ENCODE data around the gene TRIB2. TPM values are rescaled to one million over a fixed set of nuclear protein-coding genes. Genes with fewer than 3 reads are reported as not detected.

Gene TRIB2
- total and polyA plus RNA-seq, 2 of the 4 experiments (the other 2 are of a cell fraction): 12.0 to 12.7 TPM

DNA sequence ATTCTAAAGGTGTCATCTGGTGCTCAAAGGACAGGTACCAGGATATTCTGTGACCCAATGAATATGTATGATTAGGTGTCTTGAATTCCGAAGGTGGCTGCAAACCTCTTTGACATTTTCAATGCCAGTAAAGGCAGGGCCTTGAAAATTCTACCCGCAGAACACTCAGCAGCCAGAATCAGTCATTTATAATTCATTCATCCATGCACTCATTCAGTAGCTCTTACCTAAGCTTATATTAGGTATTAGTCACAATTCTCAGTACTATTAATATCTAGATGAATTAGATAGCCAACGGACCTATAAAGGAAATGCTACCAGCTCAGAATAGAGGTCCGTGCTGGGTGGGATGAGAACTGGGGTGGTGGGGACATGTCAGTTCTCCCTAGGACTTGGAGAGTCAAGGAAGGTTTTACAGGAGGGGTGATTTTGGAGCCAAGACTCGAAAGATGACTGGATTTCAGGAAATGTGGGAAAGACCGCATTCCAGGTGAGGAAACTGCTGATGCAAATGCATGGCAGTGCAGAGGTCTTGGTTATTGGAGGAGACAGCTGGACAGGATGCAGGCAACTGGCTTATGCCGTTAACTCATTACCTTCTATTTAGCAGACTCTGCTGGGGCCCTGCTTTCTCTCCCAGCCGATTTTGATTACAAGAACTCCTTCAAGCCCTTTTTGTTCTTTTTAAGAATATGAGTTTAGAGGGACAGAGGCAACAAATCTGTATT lies 7.2 kb downstream of the TRIB2 start:
- Histone ChIP-seq H4K5ac (ENCODE audit: low read depth, low read length) (no peak overlapping the region), H3K9ac (ENCODE audit: low read depth, low read length) (no peak overlapping the region), H3K9me1 (ENCODE audit: insufficient read depth, low read length) (peaks cover 12% of the 10 kb centered on the region), H2AK5ac (ENCODE audit: low read depth, low read length) (no peak overlapping the region), H3K4ac (ENCODE audit: low read depth, low read length) (no peak overlapping the region), H3K18ac (ENCODE audit: low read depth, low read length) (no peak overlapping the region), H2BK20ac (ENCODE audit: low read depth, low read length) (no peak overlapping the region), H3K4me2 (ENCODE audit: low read depth, low read length) (no peak overlapping the region), H3K79me1 (ENCODE audit: low read depth in 1 of 2, low read length in 2 of 2) (peaks cover 25 to 94% of the 10 kb centered on the region in 2 experiments), H4K91ac (ENCODE audit: insufficient read depth, low read depth, low read length) (no peak overlapping the region), H3K14ac (replicated peaks; ENCODE audit: low read depth, low read length) (no peak overlapping the region), H3K23ac (ENCODE audit: low read depth, low read length) (no peak overlapping the region), H3K36me3 (ENCODE audit: control insufficient read depth, insufficient read depth, low read length) (peaks cover 45% of the 10 kb centered on the region), H2BK120ac (ENCODE audit: low read depth, low read length) (no peak overlapping the region), H3K4me3 (ENCODE audit: insufficient read depth, low read depth, low read length) (no peak overlapping the region), H4K20me1 (ENCODE audit: insufficient read depth, low read length) (peaks cover 55% of the 10 kb centered on the region; the same call in 1 of the 2 replicates), H3K4me1 (ENCODE audit: control insufficient read depth, insufficient read depth, low read length) (peaks cover 7% of the 10 kb centered on the region), H4K8ac (ENCODE audit: low read depth in 2 of 2, low read length in 2 of 2) (no peak overlapping the region), H2BK5ac (ENCODE audit: low read depth, low read length, poor library complexity, severe bottlenecking) (no peak overlapping the region), H3K9me3 (ENCODE audit: control insufficient read depth, insufficient read depth, low read length) (no peaks in the 10 kb centered on the region), H2BK15ac (ENCODE audit: low read depth, low read length) (no peak overlapping the region), H2AFZ (replicated peaks; ENCODE audit: low read length, poor library complexity) (no peak overlapping the region), H2AK9ac (replicated peaks; ENCODE audit: low read depth, low read length, poor library complexity) (no peak overlapping the region), H3K27ac (ENCODE audit: insufficient read depth, low read length) (no peak overlapping the region), H3K56ac (ENCODE audit: extremely low read depth, insufficient read depth, low read length) (no peak overlapping the region), H3K27me3 (ENCODE audit: control insufficient read depth, insufficient read depth, low read length) (no peaks in the 10 kb centered on the region)
- ATAC-seq (ENCODE audit: low read depth) (no peak), DNase-seq (no peak)
- in situ Hi-C loops (cut with MboI; ENCODE audit: low sequenced_read_pairs): no loop called here
- WGBS, 2 experiments (ENCODE audit: extremely low coverage in 2 of 2, insufficient read length in 1 of 2): 90% methylated on average over 2 of the region's 8 CpGs; no CpG with 5 or more reads in 1 of the 2 experiments
- no peak for TF ChIP-seq RCOR1 (IDR thresholded peaks at IDR 0.05; ENCODE audit: insufficient replicate concordance, low read length)
- TF ChIP-seq, protein P1, sequence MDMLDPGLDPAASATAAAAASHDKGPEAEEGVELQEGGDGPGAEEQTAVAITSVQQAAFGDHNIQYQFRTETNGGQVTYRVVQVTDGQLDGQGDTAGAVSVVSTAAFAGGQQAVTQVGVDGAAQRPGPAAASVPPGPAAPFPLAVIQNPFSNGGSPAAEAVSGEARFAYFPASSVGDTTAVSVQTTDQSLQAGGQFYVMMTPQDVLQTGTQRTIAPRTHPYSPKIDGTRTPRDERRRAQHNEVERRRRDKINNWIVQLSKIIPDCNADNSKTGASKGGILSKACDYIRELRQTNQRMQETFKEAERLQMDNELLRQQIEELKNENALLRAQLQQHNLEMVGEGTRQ (IDR thresholded peaks at IDR 0.05; ENCODE audit: low read depth, low read length): no peak
- BruUV-seq (replicated peaks): no TSS peak
- ChIA-PET POLR2A (ENCODE audit: unreplicated experiment) (interaction anchor here (1.0 kb wide), 1 partner anchor 207 kb away, joined by 3 read pairs; no protein-coding TSS in a partner anchor), CTCF (no interaction called here)
- intact Hi-C loops (cut with micrococcal nuclease): no loop called here
- dilution Hi-C loops (cut with HindIII; ENCODE audit: low sequenced_read_pairs, unreplicated experiment): no loop called here
